Stimulated activated CD4-positive, alpha-beta T cell treated with anti-CD3 and anti-CD28 coated beads, Interleukin-4, amount 100 ng/mL, for 48 hours (primary cell): ENCODE measurements around the gene TUBA1C.
A peak's percentile ranks its signal among the peaks of the same experiment; 100 is the strongest.
"Not testable (repeated sequence)": the region's sequence is repeated elsewhere in the genome, so short reads cannot be mapped to it uniquely, and the experiment has no call there.

Source experiments
- DNase-seq, 2 donors: peaks; one replicate each; pipeline ENCODE4 v3.0.0-alpha.2; 2020; ENCODE audit warnings: low read depth in 2 of 2

TUBA1C gene

DNA sequence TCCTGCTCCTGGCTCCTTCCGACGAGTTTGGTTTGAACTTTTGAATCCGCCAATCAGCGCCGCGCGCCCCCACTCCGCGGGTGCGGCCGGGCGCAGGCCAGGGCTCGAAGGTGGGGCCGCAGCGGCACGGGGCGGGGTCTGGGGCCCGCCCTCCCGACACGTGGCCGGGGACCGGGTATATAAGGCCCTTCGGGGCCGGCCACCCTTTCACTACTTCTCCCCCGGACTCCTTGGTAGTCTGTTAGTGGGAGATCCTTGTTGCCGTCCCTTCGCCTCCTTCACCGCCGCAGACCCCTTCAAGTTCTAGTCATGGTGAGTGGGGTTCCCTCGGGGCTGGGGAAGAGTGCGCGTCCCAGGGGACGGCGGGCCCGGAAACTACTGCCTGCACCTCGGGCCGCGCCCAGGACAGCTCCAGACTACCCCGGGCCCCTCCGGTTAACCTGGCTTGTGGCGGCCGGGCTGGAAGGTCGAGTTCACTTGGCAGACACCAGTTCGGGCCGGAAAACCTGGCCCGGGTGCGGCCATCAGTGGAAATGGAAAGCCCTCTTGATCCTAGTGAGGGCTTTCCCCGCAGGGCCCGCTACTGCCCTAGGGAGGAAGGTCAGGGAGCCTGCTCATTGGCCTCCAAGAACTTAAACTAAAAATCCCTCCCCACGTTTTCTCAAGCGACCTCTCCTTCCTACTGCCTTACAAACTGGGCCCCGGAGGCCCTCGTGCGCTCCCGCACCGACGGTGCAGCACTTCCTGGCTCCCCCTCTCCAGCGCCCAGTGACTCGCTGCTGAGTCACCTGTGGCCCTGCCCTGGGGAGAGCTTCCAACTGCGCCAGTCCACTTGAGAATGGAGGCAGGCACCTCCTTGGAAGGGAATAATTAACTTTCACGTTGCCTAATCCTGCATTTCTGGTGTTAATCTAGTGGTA lies at the start of gene TUBA1C:
Gene TUBA1C, plus strand, starts transcription at position 210 of the 920 bp plus-strand sequence. Its CDS starts 100 bp downstream, at position 310.
- peak; percentile 89 to 91 for DNase-seq

GRCh38 chr12:49219417-49220026 lies 45.4 kb upstream of the TUBA1C start:
- DNase-seq = no peak

- DNase-seq = no peak
These were observed 43.9 kb upstream of the TUBA1C start for GRCh38 chr12:49220972-49221371.

DNA sequence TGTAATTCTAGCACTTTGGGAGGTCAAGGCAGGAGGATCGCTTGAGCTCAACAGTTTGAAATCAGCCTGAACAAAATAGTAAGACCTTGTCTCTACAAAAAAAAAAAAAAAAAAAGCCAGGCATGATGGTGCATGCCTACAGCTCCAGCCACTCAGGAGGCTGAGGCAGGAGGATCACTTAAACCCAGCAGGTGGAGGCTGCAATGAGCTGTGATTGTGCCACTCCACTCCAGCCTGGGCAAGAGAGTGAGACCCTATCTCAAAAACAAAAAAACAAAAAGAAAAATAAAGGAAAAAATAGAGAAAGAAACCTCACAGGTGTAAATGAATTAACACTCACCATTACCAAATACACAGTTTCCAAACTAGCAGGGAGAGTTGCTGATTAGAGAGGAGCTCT lies 41.8 kb upstream of the TUBA1C start:
- no peak for DNase-seq

DNA sequence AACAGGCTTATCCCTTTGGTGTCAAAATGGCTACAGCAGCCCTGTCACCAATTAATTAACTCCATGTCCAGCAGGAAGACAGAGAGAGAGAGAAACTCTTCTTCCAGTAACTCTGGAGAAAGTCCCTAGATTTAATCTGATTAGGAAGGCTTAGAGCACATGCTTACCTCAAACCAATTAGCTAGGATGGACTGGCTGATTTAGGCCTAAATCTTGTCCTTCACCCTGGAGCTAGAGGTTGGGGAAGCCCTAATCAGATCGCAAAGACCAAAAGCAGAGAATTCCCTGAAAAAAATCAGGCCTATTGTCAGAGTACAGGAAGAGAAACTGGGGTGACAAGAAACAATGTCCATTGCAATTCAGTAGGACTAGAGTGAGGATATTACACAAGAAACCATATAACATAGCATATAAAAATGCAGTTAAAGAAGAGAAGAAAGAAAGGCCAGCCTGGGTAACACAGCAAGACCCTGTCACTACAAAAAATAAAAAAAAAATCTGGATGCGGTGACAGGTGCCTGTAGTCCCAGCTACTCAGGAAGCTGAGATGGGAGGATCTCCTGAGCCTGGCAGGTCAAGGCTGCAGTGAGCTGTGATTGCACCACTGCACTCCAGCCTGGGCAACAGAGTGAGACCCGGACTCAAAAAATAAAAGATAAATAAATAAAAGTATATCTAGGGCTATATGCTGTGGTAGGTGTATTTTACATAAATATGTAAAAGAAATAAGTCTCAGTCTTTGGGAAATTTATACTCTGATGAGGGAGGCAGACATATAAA lies 41.1 kb upstream of the TUBA1C start:
- DNase-seq = no peak

GRCh38 chr12:49225576-49226166 lies 39.2 kb upstream of the TUBA1C start:
- DNase-seq = no peak

DNA sequence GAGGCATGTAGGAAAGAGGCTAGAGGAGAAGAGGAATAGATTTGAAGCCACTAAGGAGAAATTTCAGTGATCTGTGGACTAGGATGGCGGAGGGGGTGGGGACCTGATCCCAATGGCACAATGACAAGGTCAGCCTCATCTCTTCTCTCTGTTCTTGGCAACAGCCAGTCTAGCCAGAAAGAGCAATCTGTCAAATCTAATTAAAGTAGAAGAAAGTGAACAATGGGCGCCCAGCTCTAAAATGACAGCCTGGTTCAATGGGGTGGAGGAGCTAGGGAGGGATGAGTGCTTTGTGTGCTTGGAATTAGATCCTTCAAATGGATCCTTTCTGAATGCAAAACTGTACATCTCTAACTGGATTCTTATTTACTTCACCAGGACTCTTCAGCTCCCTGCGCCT lies 37.2 kb upstream of the TUBA1C start:
- DNase-seq = no peak

DNA sequence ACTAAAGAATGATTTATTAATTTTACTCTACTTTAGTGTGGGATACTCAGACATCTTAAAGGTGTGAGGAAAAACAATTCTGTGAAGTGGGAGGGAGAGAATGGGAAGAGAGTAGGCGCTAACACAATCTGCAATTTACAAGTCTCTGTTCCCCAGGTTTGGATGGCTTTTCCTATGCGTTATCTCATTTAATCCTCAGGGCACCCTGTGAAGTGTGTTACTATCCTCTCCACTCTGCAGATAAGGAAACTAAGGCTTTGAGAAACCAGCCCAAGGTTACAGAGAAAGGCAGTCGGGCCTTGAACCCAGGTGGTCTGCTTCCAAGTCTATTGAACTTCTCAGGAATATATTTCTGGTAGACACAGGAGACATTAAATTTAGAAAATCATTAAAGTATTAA lies 36.2 kb upstream of the TUBA1C start:
- DNase-seq = no peak

DNA sequence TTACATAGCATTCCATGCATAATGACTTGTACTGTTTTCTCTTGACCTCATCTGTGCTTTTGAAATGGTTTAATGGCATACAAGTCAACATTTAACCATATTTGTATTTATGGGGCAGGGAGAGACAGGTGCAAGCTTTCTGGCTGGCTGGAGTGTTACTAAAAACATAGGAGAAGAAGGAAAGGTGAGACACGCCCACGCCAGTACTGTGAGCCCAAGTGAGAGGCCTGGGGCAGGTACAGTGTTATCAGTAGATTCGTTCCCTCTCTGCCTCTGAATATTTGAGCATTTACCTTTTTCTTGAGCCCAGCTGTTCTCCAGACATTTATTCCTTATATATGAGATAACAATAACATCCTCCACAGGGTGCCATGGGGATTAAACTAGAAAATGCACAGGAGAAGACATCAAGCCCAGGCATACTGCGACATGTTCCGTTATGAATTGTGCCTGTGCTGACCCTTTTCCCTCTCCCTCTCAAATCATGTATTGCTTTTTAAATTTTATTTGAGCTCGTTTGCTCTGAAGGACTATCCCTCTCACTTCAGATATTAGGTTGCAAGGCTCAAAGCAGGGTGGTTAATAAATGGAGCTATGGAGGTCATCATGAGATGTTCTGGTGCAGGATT lies 34.6 kb upstream of the TUBA1C start:
- no peak for DNase-seq

GRCh38 chr12:49230805-49231194 lies 34.1 kb upstream of the TUBA1C start:
- no peak for DNase-seq

- no peak for DNase-seq
These were observed 32.8 kb upstream of the TUBA1C start for GRCh38 chr12:49231878-49232655.

DNA sequence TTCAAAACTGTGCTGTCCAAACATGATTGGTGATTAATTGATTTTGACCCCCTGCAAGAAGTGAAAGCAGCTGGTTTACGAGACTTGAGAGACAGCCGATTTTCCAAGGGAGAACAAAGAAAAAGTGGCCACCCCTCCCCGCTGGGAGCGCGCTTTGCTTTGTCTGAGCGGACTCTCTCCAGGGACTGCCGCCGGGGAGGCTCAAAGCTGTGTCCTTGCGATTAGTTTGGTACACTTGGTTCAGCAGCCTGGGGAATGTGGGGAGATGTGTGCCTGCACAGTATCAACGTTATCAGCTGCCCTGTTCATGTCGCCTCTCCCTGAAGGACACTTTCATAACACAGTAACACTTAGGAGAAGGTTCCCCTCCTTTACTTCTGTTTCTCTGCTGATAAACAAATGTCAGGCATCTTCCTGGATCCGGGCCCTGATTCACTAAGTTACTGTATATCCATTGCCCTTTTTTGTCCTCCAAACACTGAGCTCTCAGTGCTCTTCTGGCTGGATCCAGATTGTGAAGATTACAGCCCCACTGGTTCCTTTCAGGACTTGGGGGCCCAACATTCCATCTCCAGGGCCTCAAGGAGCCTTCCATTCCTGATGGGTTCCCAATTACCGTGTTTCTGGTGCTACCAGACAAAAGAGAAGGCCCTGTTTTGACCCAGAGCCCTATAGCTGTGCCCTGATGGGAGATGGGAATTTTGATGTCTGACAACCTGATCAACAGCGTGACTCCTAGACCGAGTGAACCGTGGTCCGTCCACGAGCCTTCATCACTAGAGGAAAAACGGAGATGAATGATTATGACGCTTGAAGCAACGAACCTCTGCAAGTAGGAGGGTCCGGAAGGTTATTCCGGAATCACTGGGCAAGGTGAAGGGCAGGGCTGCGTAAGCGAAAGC lies 31.7 kb upstream of the TUBA1C start:
- DNase-seq = no peak

DNA sequence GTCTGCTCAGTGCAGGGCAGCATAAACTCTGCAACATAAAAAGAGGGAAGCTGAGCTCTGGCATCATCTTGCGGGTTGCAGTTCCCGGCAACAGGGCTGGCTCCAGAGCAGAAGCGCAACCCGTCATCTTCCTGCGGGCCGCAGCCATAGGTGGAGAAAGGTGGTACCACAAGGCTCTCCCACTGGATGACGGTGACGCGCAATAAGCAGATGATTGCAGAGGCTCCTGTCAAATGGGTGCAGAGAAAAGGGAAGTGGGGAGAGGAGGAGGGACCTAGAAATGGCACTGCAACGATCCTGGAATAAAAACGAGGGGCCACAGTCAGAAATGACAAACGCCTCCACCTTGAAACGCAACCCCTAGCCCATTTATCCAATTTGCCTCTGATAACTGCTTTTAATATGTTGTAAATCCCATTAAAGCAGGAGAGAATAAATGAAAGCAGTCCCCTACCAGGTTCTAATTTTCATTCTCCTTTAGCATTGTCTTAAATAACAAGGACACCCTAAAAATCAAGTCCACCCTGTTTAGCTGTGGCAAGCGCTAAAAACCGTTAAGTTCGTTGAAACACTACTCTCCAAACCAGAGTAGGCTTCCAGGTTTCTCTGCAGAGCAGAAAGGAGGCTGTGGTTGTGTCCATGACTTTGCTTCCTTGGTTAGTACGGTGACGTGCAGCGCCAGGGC lies 30.9 kb upstream of the TUBA1C start:
- no peak for DNase-seq

DNA sequence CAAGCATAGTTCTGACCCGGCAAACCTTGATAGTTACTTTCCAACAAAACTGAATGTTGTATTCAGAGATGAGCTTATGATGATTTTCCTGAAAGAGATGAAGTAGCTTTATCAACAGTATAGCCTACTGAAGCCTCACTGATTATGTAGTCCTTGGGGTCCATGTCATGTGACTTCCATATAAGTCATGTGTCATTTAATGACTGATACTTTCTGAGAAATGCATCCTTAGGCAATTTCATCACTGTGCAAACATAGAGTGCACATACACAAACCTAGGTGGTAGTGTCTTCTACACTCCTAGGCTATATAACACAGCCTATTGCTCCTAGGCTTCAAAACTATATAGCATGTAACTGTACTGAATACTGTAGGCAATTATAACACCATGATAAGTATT lies 28.5 kb upstream of the TUBA1C start:
- DNase-seq = no peak

- no peak for DNase-seq
These were observed 21.3 kb upstream of the TUBA1C start for GRCh38 chr12:49243631-49244030.

- no peak for DNase-seq
These were observed 20.7 kb upstream of the TUBA1C start for GRCh38 chr12:49244176-49244575.

GRCh38 chr12:49251357-49251756 lies 13.5 kb upstream of the TUBA1C start:
- DNase-seq = no peak

DNA sequence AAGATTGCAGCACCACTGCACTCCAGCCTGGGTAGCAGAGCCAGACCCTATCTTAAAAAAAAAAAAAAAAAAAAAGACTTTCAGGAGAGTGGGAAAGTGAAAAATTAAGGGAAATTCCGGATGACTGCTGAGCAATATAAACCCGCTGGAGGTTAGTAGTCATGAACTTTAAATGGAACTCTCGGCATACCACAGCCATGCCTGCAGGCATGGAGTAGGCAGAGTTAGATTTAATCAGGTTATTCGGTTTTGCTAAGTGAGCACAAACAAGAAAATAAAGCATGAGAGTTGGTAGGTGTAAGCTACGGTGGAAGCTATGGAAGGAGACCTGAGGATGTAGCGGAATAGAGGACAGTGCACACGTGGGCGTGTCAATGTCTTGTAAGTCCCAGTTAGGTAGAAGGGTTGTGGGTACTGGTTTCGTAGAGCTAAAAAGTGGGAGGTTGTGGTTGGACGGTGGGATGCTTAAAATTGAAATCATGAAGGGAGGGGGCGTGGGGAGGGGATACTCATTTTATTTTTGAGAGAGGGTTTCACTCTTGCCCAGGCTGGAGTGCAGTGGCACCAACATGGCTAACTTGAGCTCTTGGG lies 11.8 kb upstream of the TUBA1C start:
- DNase-seq = no peak

GRCh38 chr12:49255456-49255855 lies 9.4 kb upstream of the TUBA1C start:
- DNase-seq = not testable (repeated sequence)
